ENCODE data around the gene FAM219B.
A peak's percentile ranks its signal among the peaks of the same experiment; 100 is the strongest.

Gene FAM219B

GRCh38 chr15:74873036-74873755, 33.5 kb downstream of the FAM219B start, which contains the start of gene SCAMP2:
TSS of gene SCAMP2 (minus strand) at chr15:74873365. CDS start at chr15:74873255, 110 bp downstream.
- peak; percentile 98 for DNase-seq (ENCODE audit: low spot score)

GRCh38 chr15:74872702-74873035, 34.0 kb downstream of the FAM219B start:
- no peak for DNase-seq (ENCODE audit: low spot score)

- no peak for DNase-seq (ENCODE audit: low spot score)
These were observed 36.0 kb downstream of the FAM219B start for GRCh38 chr15:74870436-74871215.

- peak; percentile 50 for DNase-seq (ENCODE audit: low spot score)
These were observed 36.8 kb downstream of the FAM219B start for GRCh38 chr15:74869726-74870407.

DNA sequence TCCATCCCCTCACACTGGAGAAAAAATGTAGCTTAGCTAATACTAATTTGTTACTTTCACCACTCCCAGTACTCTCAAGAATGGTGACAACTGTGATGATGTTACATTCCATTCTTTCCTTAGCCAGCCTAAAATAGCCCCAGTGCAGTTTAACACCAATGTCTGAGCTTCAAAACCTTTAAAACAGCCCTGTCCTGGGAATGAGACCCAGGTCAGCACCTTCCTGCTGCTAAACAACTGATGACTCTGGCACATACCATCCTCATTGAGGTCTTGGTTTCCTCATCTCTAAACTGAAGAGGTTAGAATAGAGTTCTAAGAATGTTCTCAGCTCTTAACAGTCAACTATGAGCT, 37.3 kb downstream of the FAM219B start:
- no peak for DNase-seq (ENCODE audit: low spot score)

DNA sequence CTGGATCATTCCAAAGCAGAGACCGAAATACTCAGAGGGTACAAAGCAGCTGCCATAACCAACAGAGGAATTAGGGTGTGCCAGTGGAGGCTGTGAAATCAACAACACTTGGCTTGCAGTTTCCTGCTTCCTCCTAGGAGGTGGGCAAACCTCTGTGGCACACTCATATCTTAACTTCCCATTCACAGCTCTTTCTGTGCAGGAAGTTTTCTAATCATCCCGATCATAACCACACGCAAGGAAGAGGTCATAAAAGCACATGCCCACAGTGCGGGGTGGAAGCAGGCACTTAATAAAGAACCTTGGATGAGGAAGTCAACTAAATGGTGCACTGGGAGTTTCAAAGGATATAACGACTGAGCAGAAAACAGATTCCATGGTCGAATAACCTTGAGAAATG, 38.6 kb downstream of the FAM219B start:
- DNase-seq (ENCODE audit: low spot score) = no peak

- no peak for DNase-seq (ENCODE audit: low spot score)
These were observed 39.1 kb downstream of the FAM219B start for GRCh38 chr15:74867466-74868038.

GRCh38 chr15:74866090-74866489, 40.6 kb downstream of the FAM219B start:
- DNase-seq (ENCODE audit: low spot score) = peak; percentile 85

DNA sequence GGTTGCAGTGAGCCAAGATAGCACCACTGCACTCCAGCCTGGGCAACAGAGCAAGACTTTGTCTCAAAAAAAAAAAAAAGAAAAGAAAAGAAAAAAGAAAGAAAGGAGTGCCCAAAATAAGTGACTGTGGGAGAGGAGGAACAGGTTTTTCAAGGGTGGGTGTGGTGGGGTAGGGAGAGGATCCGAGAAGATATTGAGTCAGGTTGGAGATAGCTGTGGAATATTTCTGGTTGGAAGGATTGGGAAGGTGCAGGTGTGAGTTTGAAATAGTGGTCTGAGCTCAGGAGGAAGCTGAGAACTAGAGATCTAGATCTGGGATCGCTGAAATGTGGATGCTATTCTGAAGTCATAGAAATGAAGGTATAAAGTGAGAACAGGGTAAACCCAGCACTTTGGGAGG, 41.3 kb downstream of the FAM219B start:
- DNase-seq (ENCODE audit: low spot score) = no peak

- no peak for DNase-seq (ENCODE audit: low spot score)
These were observed 42.4 kb downstream of the FAM219B start for GRCh38 chr15:74864296-74864695.

- peak; percentile 24 for DNase-seq (ENCODE audit: low spot score)
These were observed 43.2 kb downstream of the FAM219B start for GRCh38 chr15:74863239-74864056.

GRCh38 chr15:74858369-74858740, 48.3 kb downstream of the FAM219B start:
- DNase-seq (ENCODE audit: low spot score) = no peak

DNA sequence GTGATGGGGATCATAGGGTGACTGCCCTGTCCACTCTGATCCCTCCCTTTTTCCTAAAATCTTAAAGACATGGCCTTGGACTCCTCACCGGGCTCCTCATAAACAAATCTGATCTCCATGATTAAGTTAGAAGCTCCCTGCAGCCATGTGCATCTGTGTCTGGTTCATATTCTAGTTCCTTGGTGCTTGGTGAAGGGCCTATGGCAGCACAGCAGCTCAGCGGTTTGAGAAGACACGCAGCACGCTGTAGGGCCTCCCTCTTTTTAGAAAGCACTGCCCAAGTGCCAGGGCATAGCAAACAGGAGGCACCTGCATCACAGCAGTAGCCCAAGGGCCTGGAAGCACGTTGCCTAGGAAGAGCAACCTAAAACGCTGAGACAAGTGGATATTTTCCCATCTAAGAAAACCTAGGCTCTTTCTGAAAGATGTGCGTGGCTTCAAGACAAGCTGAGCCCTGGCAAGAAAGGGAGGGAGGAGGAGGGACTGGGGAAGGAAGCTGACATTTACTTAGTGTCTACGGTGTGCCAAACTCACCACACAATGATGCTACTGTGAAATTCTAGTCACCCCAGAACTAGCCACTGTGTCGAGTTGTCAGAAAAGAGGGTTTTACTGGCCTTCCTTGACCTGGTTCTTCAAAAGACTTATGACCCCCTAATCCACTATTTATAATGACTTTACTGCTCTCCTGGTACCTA, 48.8 kb downstream of the FAM219B start:
- DNase-seq (ENCODE audit: low spot score) = no peak

GRCh38 chr15:74857082-74857655, 49.5 kb downstream of the FAM219B start:
- DNase-seq (ENCODE audit: low spot score) = no peak

- no peak for DNase-seq (ENCODE audit: low spot score)
These were observed 50.1 kb downstream of the FAM219B start for GRCh38 chr15:74856537-74856936.

DNA sequence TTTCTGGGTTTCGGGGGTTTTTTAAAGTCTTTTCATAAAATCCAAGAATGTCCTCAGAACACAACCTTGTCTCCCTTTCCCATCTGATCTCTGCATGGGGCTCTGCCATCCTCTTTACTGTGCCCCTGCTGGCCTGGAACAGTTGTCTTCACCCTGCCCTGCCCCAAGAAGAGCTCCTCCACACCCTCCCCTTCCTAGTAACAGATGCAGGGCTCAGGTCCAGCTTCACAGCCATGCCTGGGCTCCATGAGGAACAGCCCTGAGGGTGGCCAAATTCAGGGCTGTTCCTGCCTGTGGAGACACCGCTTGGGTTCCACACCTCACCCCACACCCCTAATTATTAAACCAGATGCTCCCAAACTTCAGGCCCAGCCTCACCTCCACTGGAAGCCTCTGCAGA, 50.8 kb downstream of the FAM219B start:
- no peak for DNase-seq (ENCODE audit: low spot score)

GRCh38 chr15:74854453-74855022, 52.1 kb downstream of the FAM219B start:
- no peak for DNase-seq (ENCODE audit: low spot score)

DNA sequence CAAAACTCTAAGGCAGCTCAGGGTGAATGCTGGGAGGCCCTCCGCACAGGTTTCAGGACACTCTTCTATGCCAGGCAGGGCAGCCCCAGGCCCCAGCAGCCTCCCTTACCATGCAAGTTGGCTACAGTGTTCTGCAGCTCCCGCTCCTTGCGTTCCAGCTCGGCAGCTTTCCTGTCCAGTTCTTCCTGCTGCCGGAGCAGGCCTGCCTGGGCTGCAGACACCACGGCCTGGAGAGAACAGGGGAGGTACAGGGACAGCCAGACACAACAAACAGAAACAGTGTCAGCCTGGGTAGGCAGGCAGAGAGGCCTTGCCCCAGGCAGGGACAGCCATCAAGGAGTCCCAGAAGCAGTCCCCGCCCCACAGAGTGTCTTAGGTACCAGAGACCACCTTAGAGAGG, 54.7 kb downstream of the FAM219B start:
- no peak for DNase-seq (ENCODE audit: low spot score)

GRCh38 chr15:74850393-74850792, 56.3 kb downstream of the FAM219B start:
- no peak for DNase-seq (ENCODE audit: low spot score)
